ENCODE data around the gene PIAS1.
"Not testable (repeated sequence)": the region's sequence is repeated elsewhere in the genome, so short reads cannot be mapped to it uniquely, and the experiment has no call there.

PIAS1 gene

DNA sequence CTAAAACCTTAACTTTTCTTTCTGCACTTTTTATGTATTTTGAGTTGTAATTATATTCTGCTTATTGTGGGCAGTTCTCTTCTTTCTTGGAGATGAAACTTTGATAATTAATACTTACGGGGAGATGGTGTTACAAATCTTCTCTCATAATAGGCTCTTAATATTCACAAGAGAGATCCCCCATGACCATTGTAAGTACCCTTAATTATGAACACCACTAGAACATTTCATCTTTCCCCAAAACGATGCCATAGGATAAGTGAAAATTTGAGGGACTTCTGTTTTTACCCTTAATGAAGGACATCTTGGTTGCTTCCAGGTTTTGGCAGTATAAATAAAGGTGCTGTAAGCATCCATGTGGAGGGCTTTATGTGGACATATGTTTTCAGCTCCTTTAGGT, 60.7 kb downstream of the PIAS1 start:
- DNase-seq: no peak
- ATAC-seq: no peak

DNA sequence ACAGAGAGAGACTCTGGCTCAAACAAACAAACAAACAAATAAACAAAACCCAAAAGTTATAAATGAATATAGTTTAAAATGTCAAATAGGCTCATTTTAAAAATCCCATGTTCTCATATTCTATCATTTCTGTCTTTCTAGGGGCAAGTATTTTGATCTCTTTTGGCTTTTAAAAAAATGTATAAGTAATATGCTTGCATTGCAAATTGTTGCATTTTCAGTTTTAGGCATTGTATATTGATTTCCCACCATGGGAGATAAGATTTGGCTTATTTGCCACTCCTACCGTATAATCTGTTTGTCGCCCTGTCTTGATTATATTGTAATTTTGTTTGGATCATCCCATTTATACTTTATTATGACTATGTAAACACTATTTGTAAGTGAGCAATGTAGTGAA, 70.6 kb downstream of the PIAS1 start:
- DNase-seq: no peak

DNA sequence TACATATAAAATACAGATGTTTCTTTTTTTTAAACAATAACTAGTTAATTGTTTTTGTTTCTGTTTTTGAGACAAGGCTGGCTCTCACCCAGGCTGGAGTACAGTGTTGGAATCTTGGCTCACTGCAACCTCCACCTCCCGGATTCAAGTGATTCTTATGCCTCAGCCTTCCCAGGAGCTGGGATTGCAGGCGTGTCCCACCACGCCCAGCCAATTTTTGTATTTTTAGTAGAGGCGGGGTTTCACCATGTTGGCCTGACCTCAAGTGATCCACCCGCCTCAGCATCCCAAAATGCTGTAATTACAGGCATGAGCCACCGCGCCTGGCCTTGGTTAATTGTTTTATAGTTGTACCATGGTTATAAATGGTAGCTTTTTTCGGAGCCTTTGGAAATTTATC, 72.3 kb downstream of the PIAS1 start:
- ATAC-seq (no peak), DNase-seq (no peak)

More for the DNA sequence above, 70.6 kb downstream of the PIAS1 start:
- ATAC-seq: no peak

DNA sequence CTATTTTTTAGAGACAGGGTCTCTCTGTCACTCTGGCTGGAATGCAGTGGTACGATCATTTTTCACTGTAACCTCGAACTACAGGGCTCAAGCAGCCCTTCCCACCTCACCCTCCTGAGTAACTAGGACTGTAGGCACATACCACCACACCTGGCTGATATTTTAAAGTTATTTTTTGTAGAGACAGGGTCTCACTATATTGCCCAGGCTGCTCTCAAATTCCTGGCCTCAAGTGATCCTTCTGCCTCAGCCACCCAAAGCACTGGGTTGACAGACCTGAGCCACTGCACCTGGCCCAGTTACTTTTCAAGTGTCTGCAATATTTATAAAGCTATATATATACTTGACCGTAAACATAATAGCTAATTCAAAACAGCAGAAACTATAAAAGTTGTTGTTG, 75.0 kb downstream of the PIAS1 start:
- DNase-seq (no peak), ATAC-seq (no peak)

DNA sequence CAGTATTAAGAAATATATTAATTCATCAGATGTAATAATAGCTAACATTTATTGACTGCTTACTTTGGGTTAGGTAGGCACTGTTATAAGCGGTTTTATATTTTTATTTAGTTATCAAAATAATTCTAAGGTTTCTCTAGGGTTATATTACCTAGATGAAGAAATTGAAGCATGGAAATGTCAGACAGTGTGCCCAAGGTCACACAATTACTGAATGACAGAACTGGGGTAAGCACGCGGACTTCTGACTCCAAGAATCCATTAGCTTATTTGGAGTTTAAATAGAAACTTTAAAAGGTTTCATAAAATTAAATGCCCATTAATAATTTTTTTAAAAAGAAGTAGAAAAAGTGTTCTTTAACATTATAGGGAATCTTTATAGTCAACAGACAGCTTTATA, 76.7 kb downstream of the PIAS1 start:
- ATAC-seq (no peak), DNase-seq (no peak)

DNA sequence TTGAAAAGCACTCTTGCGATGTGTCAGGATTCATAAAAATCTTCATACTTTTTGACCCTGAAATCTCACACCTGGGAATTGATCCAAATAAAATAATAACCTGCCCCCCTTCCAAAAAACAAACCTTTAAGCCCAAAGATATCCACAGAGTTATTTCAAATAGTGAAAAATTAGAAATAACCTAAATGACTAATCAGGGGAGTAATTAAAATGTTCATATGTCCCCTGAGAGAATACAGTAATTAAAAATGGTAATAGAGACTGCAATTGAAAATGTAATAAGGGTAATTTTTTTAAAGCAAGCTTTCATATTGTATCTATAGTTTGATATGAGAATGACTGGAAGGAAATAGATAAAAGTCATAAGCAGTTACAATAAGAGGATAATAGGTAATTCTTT, 83.0 kb downstream of the PIAS1 start:
- ATAC-seq (no peak), DNase-seq (no peak)

DNA sequence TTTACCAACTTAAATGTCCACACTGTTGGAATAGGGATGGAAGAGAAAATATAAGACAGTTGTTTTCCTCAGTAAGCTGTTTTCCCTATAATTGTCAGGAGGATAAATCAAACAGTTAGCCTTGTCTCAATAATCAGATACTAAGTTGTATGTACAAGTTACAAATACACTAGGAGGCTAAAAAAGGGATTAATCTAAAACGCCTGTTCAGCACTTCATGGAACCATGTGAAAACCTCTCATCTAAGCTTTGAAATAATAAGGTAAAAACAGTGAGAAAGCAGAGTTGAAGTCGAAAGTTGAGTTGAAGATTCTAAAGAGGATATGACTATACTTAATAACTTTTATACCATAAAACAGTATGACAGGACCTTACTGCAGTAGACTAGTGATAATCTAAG, 89.0 kb downstream of the PIAS1 start:
- DNase-seq (no peak), ATAC-seq (no peak)

DNA sequence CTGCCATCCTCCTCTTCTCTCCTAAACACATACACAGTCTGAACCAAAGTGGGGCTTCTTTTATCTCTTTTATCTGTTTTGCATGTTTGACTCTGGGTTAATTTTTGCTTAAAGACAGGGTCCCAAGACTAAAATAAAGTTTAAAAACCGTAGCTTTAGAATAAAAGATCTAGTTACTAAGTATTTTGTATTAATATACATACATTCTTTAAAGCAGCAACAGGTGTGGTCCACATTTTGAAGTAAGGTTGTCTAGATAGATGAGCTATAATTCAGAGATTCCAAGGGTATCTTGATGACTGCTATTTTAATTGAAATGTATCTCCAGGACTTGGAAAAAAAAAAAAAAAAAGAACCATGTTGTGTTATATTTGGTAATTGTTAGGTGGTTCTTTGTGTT, 89.7 kb downstream of the PIAS1 start:
- no peak for ATAC-seq

DNA sequence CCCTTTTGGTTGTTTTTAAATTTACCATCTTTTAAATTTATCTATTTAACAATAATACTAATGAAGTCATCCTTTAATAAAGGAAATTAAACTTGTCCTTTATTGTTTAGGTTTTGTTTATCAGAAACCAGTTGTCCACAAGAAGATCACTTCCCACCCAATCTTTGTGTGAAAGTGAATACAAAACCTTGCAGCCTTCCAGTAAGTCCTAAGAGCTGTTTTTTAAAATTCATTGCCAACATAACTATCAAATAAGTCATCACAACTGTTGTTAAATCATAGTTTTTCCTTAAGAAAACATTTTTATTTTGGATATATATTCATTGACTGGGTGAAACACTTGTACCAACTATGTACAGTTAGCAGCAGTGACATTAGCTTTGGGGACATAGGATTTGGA, 91.6 kb downstream of the PIAS1 start:
- no peak for DNase-seq

More for the DNA sequence above, 89.7 kb downstream of the PIAS1 start:
- no peak for DNase-seq

DNA sequence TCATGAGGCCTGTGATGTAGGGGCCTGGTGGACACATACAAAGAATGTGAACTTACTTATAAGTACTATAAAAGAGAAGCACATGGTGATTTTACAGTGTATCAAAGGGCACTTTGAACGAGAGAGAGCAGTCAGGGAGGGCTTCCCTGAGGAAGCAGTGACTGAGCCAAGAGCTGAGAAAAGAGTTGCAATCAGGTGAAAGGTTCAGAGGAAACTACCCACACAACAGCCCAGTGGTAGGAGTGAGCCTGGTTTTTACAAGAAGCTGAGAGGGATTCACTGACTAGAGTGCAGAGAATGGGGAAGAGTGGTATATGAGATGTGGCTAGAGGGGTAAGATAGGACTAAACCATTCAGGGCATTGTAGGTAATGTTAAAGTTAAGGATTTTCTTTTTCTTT, 93.9 kb downstream of the PIAS1 start:
- no peak for ATAC-seq
- no peak for DNase-seq

More for the DNA sequence above, 91.6 kb downstream of the PIAS1 start:
- no peak for ATAC-seq

DNA sequence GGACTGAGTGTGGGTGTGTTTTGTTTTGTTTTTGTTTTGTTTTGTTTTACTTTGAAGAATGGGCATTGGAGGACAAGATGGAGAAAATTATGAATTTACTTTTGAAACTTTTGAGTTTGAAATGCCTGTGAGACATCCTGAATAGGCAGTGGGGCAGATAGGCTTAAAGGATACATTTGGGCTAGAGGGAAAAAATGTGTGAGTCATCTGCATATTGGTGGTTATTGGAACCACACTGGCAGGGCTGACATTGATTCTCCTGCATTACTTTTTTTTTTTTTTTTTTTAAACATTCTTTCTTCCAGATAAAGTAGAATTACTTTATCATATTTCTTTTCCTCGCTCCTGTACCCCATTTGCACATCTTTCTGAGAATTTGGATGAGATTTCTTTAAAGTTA, 94.9 kb downstream of the PIAS1 start:
- ATAC-seq (peak; percentile 68), DNase-seq (no peak)

DNA sequence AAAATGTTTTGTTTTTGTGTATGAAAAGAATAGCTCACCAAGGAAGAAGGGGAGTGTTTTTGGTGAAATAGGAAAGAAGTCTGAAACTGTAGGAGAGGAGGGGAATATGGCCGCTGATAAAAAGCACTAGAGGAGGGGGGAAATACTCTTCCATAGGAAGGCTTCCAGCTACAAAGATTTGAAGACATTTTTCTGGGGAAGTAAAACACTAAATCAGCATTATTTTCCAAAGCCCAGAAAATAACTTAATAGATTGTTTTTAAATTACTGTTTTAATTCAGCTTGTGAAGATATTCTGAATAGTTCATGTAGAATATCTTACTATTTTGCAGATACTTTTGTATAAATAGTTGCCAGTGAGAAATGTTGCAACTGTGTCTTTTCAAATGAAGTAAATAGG, 96.1 kb downstream of the PIAS1 start:
- no peak for DNase-seq
- no peak for ATAC-seq

DNA sequence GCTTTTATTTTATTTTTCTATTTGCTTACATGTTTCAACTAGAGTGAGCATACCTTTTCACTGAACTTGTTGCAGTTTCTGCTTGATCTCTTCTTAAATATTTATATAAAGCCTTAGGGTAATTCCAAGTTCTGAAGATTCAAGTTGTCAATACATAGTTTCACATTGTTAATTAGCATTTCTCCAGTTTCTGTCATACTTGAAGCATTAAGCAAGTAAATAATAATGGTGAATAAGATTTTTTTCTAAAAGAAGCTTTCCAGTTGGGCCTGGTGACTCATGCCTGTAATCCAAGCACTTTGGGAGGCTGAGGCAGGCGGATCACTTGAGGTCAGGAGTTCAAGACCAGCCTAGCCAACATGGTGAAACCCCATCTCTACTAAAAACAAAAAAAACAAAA, 97.2 kb downstream of the PIAS1 start:
- no peak for DNase-seq
- no peak for ATAC-seq

DNA sequence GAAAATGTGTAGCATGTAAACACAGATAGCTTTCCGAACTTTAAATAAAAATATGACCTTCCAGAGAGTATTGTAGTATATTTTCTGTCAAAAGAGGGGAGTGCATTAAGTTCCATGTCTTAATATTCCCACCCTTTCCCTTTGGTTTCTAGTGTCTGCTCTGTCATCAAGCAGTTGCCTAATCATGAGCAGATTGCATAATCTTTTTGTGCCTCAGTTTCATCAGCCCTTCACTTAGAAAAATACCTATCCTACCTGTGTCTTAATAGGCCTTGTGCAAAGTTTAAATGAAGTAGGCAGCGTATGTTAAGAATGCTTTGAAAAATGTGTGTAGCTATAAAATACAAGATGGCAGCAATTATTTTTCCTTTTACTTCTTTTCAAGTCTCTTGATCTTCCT, 98.2 kb downstream of the PIAS1 start:
- DNase-seq (no peak), ATAC-seq (no peak)

DNA sequence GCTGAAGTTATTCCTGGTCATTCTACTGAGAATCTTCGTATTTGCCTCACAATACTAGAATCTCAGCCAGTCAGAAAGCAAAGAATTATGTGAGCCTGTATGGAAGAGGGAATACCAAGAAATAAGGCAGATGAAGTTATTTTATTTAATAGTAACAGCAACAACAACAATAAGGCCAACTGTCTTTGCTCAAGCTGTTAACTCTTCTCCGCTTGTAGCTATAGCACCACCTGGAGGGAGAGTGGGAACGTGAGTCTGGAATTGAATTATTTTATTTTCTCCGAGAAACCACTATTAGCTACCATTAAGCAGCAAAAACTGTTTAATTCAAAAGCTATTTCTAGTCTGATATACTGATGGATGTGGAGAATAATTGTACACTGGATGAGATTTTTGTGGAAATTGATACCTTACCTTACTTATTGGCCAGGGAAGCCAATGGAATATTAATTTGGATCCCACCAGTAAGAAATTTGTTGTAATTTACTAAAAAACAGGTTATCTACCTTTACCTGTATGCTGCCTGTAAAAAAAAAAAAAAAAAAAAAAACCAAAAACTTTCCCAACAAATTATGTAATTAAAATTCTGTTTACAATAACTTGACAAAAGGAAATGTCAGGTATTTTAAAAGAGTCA, 100.9 kb downstream of the PIAS1 start:
- ATAC-seq: no peak
- peak; percentile 21 for DNase-seq

DNA sequence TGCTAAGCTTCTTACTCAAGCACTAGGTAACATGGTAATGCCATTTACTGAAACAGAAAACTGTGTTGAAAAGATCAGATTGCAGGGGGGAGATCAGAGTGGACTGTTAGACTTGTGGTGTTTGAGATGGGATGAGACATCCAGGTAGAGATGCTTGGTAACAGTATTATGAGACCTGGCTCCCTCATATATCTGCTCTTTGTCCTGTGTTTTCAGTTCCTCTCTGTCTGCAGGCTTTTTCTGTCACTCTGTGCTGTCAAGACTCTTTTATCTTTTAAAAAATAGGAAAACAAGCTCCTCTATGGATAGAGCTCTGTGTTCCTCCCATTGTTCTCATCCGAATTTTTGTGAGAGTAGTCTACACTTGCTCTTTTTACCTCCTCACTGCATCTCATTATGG, 103.0 kb downstream of the PIAS1 start:
- ATAC-seq (no peak), DNase-seq (no peak)

DNA sequence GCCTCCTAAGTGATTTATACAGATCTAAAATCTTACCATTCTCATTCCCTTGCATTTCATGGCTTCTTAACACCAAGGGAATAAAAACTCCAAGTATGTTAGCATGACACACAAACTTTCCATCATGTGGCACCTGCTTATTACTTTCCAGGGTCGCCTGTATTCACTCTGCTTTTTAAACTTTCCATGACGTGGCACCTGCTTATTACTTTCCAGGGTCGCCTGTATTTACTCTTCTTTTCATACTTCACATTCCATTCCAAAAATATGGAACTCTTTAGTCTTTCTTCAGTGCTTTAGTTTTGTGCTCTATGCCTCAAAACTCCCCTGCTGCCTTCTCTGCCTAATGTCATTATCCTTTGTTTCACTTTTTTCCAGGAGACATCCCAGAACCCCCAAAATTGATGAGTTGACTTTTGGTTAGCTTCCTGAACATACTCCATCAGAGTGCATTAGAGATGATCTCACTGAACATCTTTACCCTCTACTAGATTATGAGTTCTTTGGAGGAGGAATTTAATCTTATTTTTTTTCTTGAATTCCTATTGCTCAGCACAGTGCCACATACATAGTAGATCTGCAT, 104.0 kb downstream of the PIAS1 start:
- ATAC-seq (no peak), DNase-seq (no peak)

DNA sequence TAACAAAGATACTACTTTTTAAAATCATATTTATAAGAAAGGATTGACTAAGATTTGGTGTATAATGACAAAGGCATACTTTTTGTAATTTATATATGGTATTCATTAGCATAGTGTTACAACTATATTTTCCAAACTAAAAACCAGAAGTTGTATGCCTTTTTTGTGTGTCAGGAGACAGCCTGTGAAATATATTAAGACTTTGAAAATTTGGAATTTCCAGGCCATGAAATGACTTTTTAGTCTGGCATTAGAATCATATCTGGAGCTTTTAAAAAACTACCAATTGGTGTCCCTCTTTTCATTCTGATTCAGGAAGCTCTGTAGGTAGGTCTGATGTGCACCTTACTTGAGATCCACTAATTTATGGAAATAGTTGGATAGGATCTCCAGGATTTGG, 109.1 kb downstream of the PIAS1 start:
- ATAC-seq (no peak), DNase-seq (no peak)

DNA sequence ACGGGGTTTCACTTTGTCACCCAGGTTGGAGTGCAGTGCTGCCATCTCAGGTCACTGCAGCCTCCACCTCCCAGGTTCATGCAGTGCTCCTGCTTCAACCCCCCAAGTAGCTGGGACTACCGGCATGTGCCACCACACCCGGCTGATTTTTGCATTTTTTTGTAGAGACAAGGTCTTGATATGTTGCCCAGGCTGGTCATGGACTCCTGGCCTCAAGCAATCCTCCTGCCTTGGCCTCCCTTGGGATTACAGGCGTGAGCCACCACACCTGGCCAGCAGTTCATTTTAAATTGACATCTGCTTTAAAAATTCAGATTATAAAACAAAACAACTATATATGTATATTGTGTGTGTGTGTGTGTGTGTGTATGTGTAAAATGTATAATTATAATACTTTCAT, 112.7 kb downstream of the PIAS1 start:
- no peak for ATAC-seq
- no peak for DNase-seq

DNA sequence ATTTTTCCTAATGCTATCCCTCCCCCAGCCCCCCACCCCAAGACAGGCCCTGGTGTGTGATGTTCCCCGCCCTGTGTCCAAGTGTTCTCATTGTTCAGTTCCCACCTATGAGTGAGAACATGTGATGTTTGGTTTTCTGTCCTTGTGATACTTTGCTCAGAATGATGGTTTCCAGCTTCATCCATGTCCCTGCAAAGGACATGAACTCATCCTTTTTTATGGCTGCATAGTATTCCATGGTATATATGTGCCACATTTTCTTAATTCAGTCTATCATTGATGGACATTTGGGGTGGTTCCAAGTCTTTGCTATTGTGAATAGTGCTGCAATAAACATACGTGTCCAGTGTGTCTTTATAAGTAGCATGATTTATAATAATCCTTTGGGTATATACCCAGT, 117.9 kb downstream of the PIAS1 start:
- not testable (repeated sequence) for DNase-seq, ATAC-seq

DNA sequence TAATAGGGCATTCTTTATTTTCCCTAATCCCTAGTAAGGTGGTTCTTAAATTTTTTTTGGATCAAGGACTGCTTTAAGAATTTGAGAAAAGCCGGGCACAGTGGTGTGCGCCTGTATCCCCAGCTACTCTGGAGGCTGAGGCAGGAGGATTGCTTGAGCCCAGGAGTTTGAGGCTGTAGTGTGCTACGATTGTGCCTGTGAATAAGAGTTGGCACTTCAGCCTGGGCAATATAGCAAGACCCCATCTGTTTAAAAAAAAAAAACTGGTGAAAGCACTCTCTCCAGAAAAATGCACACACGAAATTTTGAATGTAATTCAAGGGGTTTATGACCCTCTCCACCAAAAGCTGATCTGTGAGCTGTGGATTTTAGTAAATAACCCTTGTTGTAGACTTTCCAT, 119.0 kb downstream of the PIAS1 start:
- DNase-seq (no peak), ATAC-seq (no peak)

DNA sequence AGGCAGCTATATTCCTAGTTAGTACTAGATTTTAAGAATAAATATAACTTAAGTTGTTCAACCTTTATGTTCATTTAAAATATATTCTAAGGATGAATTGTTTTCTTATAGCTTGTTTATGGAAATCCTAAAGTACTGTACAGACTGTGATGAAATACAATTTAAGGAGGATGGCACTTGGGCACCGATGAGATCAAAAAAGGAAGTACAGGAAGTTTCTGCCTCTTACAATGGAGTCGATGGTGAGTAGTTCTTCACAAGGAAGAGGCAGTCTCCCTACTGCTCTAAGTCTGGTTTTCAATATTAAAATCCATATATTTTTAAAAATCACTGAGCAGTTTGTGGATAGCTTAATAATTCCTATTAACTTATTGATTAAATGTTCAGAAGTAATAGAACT, 121.4 kb downstream of the PIAS1 start:
- DNase-seq (no peak), ATAC-seq (no peak)

DNA sequence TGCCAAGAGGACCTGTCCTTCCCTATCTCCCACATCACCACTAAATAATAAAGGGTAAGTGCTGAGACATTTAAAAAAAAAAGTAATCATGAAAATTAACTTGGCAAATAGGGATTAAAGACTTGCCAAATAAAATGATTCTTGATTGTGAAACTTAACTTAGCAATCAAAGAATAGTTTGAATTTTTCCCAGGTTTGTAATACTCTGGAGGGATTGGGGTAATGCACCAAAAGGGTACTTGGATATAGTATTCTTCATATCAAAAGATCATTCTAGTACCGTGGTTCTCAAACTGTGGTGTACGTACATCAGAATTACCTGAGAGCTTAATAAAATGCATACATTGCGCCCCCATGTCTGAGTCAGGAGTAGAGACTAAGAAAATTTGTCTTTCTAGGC, 122.5 kb downstream of the PIAS1 start:
- no peak for ATAC-seq
- DNase-seq: no peak

DNA sequence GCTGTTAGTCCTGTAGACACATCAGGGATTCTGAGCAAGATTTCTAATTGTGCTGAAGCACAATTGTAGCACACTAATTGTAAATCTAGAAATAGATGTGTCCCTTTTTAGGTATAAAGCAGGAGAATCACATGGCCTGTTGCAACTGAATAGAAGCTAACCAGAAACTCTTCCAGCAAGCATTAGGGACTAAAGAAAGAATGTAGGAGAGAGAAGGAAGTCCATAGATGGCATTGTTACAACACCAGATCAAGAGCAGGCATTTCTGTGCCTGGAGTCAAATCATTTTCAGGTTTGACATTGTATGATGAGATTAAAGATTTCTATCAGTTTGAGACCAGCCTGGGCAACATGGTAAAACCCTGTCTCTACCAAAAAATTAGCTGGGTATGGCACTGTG, 123.6 kb downstream of the PIAS1 start:
- ATAC-seq (no peak), DNase-seq (no peak)
